ENCODE measurements around the gene FBXO42.

The FBXO42 gene

DNA sequence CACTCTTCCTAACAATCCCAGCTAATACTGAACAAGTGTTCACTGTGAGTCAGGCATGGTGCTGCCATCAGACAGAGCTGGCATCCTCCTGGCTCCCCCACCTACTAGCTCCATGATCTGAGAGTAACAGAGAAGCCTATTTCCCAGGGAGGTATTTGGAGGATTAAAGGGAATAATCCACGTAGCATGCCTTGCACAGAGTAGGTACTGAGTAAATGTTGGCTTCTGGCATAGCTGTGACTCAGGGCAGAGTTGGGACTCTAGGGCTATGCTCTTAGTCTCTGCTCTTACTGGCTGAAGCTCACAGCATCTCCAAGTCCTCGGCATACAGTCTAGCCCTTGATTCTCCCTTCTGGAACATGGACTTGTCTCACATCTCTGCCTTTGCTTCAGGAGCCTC is 148.1 kb downstream of the FBXO42 start:
- no peak for DNase-seq (ENCODE audit: low read depth)

- no peak for DNase-seq (ENCODE audit: low read depth)
Observed at GRCh38 chr1:16203550-16203949, 148.7 kb downstream of the FBXO42 start.

- DNase-seq (ENCODE audit: low read depth): no peak
Observed at GRCh38 chr1:16202281-16203210, 149.7 kb downstream of the FBXO42 start.

- no peak for DNase-seq (ENCODE audit: low read depth)
Observed at GRCh38 chr1:16199700-16200099, 152.6 kb downstream of the FBXO42 start.

DNA sequence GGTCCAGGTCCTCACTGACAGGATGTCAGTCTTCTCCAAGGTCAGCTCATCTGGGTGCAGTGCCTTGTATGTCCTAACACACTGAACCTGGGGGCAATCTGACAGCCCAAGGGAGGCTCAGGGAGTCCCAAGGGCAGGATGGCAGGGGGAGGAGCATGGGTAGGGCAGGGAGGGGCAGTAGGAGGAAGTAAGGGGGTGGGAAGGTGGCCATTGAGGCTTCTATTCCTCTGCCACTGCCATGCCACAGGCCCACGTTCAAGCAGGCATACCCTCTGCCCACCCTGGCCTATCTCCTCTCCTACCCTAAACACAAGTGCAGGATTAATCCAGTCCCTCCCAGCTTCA is 153.2 kb downstream of the FBXO42 start:
- DNase-seq (ENCODE audit: low read depth): no peak

GRCh38 chr1:16198444-16199156 is 153.7 kb downstream of the FBXO42 start:
- DNase-seq (ENCODE audit: low read depth): no peak

- DNase-seq (ENCODE audit: low read depth): no peak
Observed at GRCh38 chr1:16196874-16197273, 155.4 kb downstream of the FBXO42 start.

All from HS-5 (cell line).